ENCODE measurements around the gene JARID2. TPM values are rescaled to one million over a fixed set of nuclear protein-coding genes. Genes with fewer than 3 reads are reported as not detected.

The JARID2 gene
- total and polyA plus RNA-seq, 12 donors = 2.3 to 11.6 (median 8.7) TPM

- no peaks in the 10 kb centered on the region for H3K36me3 ChIP-seq
- intact Hi-C loops (cut with DNase I) = no loop called here
- peaks cover 8 to 75% (median 38%) of the 10 kb centered on the region in 9 donors for H3K4me1 ChIP-seq
- DNase-seq (no peak), ATAC-seq (no peak)
- no peaks in the 10 kb centered on the region for H3K27me3 ChIP-seq
- H3K9me3 ChIP-seq = no peaks in the 10 kb centered on the region
- no peak overlapping the region for H3K27ac ChIP-seq
- 71 to 79% methylated on average over 10 of the region's 10 CpGs for WGBS, 2 donors
- no peak overlapping the region for H3K4me3 ChIP-seq
- TF ChIP-seq CTCF (IDR thresholded peaks at IDR 0.05) = no peak
Observed at GRCh38 chr6:15355683-15356099, 109.8 kb downstream of the JARID2 start.

- Histone ChIP-seq H3K36me3 (no peaks in the 10 kb centered on the region), H3K9me3 (no peaks in the 10 kb centered on the region), H3K27ac (no peak overlapping the region), H3K27me3 (no peaks in the 10 kb centered on the region), H3K4me3 (no peak overlapping the region), H3K4me1 (peaks cover 8 to 71% (median 37%) of the 10 kb centered on the region in 9 donors)
- TF ChIP-seq CTCF (IDR thresholded peaks at IDR 0.05) = no peak
- WGBS, 2 donors = 86 to 87% methylated on average over 6 of the region's 6 CpGs
- DNase-seq (no peak), ATAC-seq (no peak)
- intact Hi-C loops (cut with DNase I) = no loop called here
Observed at GRCh38 chr6:15356179-15356578, 110.3 kb downstream of the JARID2 start.

- intact Hi-C loops (cut with DNase I) = no loop called here
- no peak overlapping the region for H3K4me3 ChIP-seq
- ATAC-seq (no peak), DNase-seq (no peak)
- H3K27ac ChIP-seq = no peak overlapping the region
- H3K9me3 ChIP-seq = no peaks in the 10 kb centered on the region
- no peak for TF ChIP-seq CTCF (IDR thresholded peaks at IDR 0.05)
- no peaks in the 10 kb centered on the region for H3K27me3 ChIP-seq
- H3K4me1 ChIP-seq = peaks cover 1 to 63% (median 30%) of the 10 kb centered on the region in 9 donors
- no peaks in the 10 kb centered on the region for H3K36me3 ChIP-seq
- 61 to 69% methylated on average over 5 of the region's 5 CpGs for WGBS, 2 donors
Observed at GRCh38 chr6:15356937-15357336, 111.1 kb downstream of the JARID2 start.

GRCh38 chr6:15357782-15358181, 111.9 kb downstream of the JARID2 start:
- 73 to 75% methylated on average over 5 of the region's 5 CpGs for WGBS, 2 donors
- H3K36me3 ChIP-seq = no peaks in the 10 kb centered on the region
- H3K9me3 ChIP-seq = no peaks in the 10 kb centered on the region
- ATAC-seq (no peak), DNase-seq (no peak)
- TF ChIP-seq CTCF (IDR thresholded peaks at IDR 0.05) = no peak
- H3K4me3 ChIP-seq = no peak overlapping the region
- H3K27me3 ChIP-seq = no peaks in the 10 kb centered on the region
- H3K27ac ChIP-seq = no peak overlapping the region
- H3K4me1 ChIP-seq = peaks cover 0 to 62% (median 21%) of the 10 kb centered on the region in 9 donors
- intact Hi-C loops (cut with DNase I) = no loop called here

Data from heart right ventricle (tissue), 16 donors.